Panc1 (cell line): ENCODE measurements around the gene ESRRG. TPM values are rescaled to one million over a fixed set of nuclear protein-coding genes. Genes with fewer than 3 reads are reported as not detected.

Experiments used
- ATAC-seq: fragments of 200-7000 bp; cut with Tn5 transposase; 2 replicates; pipeline ENCODE4 v1.9.1; 2020; ENCODE audit warnings: mild to moderate bottlenecking, moderate library complexity
- BruUV-seq: library from RNA; stranded (reverse); fragments of 400-500 nt; replicated peaks from 2 replicates; lab custom pipeline; 2021; lab: Mats Ljungman, UMichigan
- CTCF ChIA-PET: fragments of 300-600 bp; sonication (Branson Sonifier 250); formaldehyde crosslinking; loops from one replicate; lab custom pipeline; 2022; ENCODE audit warnings: antibody characterized with exemption; lab: Charles Lee
- POLR2A ChIA-PET: fragments of 300-600 bp; sonication (Branson Sonifier 250); formaldehyde crosslinking; loops from one replicate; lab custom pipeline; 2022; ENCODE audit warnings: antibody characterized with exemption; lab: Charles Lee
- DNase-seq: peaks from one replicate; pipeline ENCODE4 v3.0.0-alpha.2; 2010; ENCODE audit warnings: low read depth, low spot score
- H3K27ac ChIP-seq: 2 replicates; pipeline ENCODE4 v1.5.1; 2011; ENCODE audit warnings: mild to moderate bottlenecking, low read length, inconsistent platforms
- H3K27me3 ChIP-seq: fragments of 200-500 bp; sonication (Bioruptor generic); 2 replicates; pipeline ENCODE4 v1.6.0; 2014; ENCODE audit warnings: low read length, inconsistent platforms; ENCODE audit not compliant: control insufficient read depth, insufficient read depth
- H3K36me3 ChIP-seq: fragments of 200-500 bp; sonication (Bioruptor generic); 2 replicates; pipeline ENCODE4 v1.5.1; 2014; ENCODE audit warnings: inconsistent platforms, mild to moderate bottlenecking, low read length, moderate library complexity; ENCODE audit not compliant: control insufficient read depth, insufficient read depth
- H3K4me1 ChIP-seq: 2 replicates; pipeline ENCODE4 v1.5.1; 2011; ENCODE audit warnings: inconsistent platforms, mild to moderate bottlenecking, low read length, moderate library complexity; ENCODE audit not compliant: control insufficient read depth, insufficient read depth
- H3K4me3 ChIP-seq, 2 experiments: 2 replicates each; pipeline ENCODE4 v1.5.1; 2011 to 2012; ENCODE audit warnings: low read depth in 2 of 2, low read length in 2 of 2, mild to moderate bottlenecking in 2 of 2, inconsistent platforms in 1 of 2, moderate library complexity in 1 of 2
- H3K9me3 ChIP-seq: fragments of 200-500 bp; sonication (Bioruptor generic); 2 replicates; pipeline ENCODE4 v1.5.1; 2014; ENCODE audit warnings: low read depth, mild to moderate bottlenecking, inconsistent platforms, low read length, moderate library complexity; ENCODE audit not compliant: control insufficient read depth, insufficient read depth
- POLR2AphosphoS5 ChIP-seq: IDR thresholded peaks from 2 replicates; pipeline ENCODE4 v1.6.1; 2012; ENCODE audit warnings: mild to moderate bottlenecking, low read depth, low read length, moderate library complexity
- SIN3A ChIP-seq: IDR thresholded peaks from 2 replicates; pipeline ENCODE4 v1.6.1; 2012; ENCODE audit warnings: low read depth, mild to moderate bottlenecking, low read length, moderate library complexity, borderline replicate concordance; ENCODE audit not compliant: insufficient read depth
- TCF7L2 ChIP-seq: IDR thresholded peaks from 2 replicates; pipeline ENCODE4 v1.6.1; 2011; ENCODE audit warnings: mild to moderate bottlenecking, low read depth, low read length, inconsistent platforms
- in situ Hi-C: cut with HindIII; loops from 2 replicates; pipeline ENCODE4 v1.10.0; 2016; ENCODE audit warnings: low sequenced_read_pairs, low pct_unique_long_range_greater_than_20kb
- intact Hi-C: fragments of 100-400 bp; cut with micrococcal nuclease; formaldehyde crosslinking; loops from one replicate; pipeline ENCODE4 v1.10.0; 2022; ENCODE audit not compliant: unreplicated experiment
- total RNA-seq: library from RNA; stranded (reverse); gene quantifications from one replicate; pipeline ENCODE4 v1.2.1, GENCODE V29; 2021; ENCODE audit not compliant: unreplicated experiment
- TF ChIP-seq, protein P1 (sequence below), 2 experiments: IDR thresholded peaks; 2 replicates each; pipeline ENCODE4 v1.6.1; 2011 to 2012; ENCODE audit warnings: low read depth in 2 of 2, control low read depth in 1 of 2, low read length in 1 of 2, mild to moderate bottlenecking in 1 of 2, moderate library complexity in 1 of 2; ENCODE audit not compliant: insufficient read depth in 1 of 2
- TF ChIP-seq, protein P2 (sequence below): fragments of 450-650 bp; IDR thresholded peaks from 2 replicates; pipeline ENCODE4 v1.5.1; 2017; ENCODE audit warnings: mild to moderate bottlenecking

ESRRG gene
- total RNA-seq, 1 experiment from 2014 or later = not detected

DNA sequence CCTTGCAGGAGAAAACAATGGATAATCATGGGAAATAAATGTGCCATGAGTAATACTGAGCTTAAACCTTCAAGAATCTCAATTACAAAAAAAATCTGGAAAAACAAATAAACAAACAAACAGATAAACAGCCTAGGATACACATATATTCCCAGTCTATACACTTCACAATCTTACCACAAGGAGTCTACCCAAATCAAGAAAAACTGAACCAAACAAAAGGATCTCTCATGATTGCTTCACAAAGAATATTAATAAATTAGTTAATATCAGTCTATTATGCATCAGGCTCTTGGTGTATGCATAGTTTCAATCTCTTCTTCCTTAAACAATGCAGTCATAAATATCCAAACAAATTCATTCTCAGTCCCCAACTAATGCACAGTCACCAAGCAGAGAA is 3.2 kb upstream of the ESRRG start:
- intact Hi-C loops = no loop called here
- Histone ChIP-seq H3K36me3 (no peaks in the 10 kb centered on the region), H3K27me3 (peaks cover 36% of the 10 kb centered on the region), H3K9me3 (no peaks in the 10 kb centered on the region), H3K27ac (no peak overlapping the region), H3K4me1 (0 out of 2 replicates have a peak, but pooled peaks cover 6% of the 10 kb centered on the region), H3K4me3 (no peak overlapping the region)
- ChIA-PET CTCF (no interaction called here), POLR2A (no interaction called here)
- in situ Hi-C loops = no loop called here
- DNase-seq = no peak
- TF ChIP-seq POLR2AphosphoS5 (no peak), TCF7L2 (no peak), SIN3A (no peak)
- TF ChIP-seq, protein P1, sequence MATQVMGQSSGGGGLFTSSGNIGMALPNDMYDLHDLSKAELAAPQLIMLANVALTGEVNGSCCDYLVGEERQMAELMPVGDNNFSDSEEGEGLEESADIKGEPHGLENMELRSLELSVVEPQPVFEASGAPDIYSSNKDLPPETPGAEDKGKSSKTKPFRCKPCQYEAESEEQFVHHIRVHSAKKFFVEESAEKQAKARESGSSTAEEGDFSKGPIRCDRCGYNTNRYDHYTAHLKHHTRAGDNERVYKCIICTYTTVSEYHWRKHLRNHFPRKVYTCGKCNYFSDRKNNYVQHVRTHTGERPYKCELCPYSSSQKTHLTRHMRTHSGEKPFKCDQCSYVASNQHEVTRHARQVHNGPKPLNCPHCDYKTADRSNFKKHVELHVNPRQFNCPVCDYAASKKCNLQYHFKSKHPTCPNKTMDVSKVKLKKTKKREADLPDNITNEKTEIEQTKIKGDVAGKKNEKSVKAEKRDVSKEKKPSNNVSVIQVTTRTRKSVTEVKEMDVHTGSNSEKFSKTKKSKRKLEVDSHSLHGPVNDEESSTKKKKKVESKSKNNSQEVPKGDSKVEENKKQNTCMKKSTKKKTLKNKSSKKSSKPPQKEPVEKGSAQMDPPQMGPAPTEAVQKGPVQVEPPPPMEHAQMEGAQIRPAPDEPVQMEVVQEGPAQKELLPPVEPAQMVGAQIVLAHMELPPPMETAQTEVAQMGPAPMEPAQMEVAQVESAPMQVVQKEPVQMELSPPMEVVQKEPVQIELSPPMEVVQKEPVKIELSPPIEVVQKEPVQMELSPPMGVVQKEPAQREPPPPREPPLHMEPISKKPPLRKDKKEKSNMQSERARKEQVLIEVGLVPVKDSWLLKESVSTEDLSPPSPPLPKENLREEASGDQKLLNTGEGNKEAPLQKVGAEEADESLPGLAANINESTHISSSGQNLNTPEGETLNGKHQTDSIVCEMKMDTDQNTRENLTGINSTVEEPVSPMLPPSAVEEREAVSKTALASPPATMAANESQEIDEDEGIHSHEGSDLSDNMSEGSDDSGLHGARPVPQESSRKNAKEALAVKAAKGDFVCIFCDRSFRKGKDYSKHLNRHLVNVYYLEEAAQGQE (IDR thresholded peaks at IDR 0.05; ENCODE audit: insufficient read depth in 1 of 2, low read depth in 2 of 2, low read length in 1 of 2) = no peak
- TF ChIP-seq, protein P2, sequence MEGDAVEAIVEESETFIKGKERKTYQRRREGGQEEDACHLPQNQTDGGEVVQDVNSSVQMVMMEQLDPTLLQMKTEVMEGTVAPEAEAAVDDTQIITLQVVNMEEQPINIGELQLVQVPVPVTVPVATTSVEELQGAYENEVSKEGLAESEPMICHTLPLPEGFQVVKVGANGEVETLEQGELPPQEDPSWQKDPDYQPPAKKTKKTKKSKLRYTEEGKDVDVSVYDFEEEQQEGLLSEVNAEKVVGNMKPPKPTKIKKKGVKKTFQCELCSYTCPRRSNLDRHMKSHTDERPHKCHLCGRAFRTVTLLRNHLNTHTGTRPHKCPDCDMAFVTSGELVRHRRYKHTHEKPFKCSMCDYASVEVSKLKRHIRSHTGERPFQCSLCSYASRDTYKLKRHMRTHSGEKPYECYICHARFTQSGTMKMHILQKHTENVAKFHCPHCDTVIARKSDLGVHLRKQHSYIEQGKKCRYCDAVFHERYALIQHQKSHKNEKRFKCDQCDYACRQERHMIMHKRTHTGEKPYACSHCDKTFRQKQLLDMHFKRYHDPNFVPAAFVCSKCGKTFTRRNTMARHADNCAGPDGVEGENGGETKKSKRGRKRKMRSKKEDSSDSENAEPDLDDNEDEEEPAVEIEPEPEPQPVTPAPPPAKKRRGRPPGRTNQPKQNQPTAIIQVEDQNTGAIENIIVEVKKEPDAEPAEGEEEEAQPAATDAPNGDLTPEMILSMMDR = no peak
- no peak for ATAC-seq
- no TSS peak for BruUV-seq

DNA sequence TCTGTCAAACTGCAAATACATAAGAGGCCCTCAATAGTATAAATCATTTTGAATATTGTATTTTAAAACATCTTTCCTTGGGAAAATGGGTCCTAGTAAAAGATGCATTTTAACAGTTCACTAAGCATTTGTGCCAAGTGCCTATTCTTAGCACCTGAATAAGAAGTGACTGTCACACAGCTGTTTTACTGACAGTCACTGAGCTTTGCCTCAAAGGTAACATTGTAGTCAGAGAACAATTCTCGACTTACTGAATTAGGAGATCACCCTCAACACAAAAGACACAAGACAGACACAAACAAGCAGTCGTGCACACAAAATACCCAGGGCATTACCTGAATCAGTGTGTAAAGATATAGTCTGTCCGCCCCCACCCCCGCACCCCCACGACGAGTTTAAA is 408 bp downstream of the ESRRG start:
- no peak for ATAC-seq
- H3K4me3 ChIP-seq = peak overlapping the region; percentile 32 to 43

More for the DNA sequence above, 408 bp downstream of the ESRRG start:
- peaks cover 6% of the 10 kb centered on the region; the same call in 1 of the 2 replicates for H3K4me1 ChIP-seq
- no TSS peak for BruUV-seq
- TF ChIP-seq, protein P1 (IDR thresholded peaks at IDR 0.05; ENCODE audit: insufficient read depth in 1 of 2, low read depth in 2 of 2, low read length in 1 of 2) = no peak
- TF ChIP-seq, protein P2 = no peak
- TF ChIP-seq TCF7L2 (no peak), POLR2AphosphoS5 (no peak), SIN3A (no peak)
- ChIA-PET POLR2A (interaction anchor here (0.9 kb wide), 1 partner anchor 232 kb away, joined by 4 read pairs; no protein-coding TSS in a partner anchor), CTCF (interaction anchor here (0.5 kb wide), 1 partner anchor 1086 kb away, joined by 3 read pairs; no protein-coding TSS in a partner anchor)
- in situ Hi-C loops = no loop called here
- no peak overlapping the region for H3K27ac ChIP-seq
- DNase-seq = no peak
- H3K9me3 ChIP-seq = no peaks in the 10 kb centered on the region
- H3K27me3 ChIP-seq = peaks cover 38% of the 10 kb centered on the region
- intact Hi-C loops = no loop called here
- H3K36me3 ChIP-seq = no peaks in the 10 kb centered on the region
